Measurements from ENCODE around the gene NKPD1.

DNA sequence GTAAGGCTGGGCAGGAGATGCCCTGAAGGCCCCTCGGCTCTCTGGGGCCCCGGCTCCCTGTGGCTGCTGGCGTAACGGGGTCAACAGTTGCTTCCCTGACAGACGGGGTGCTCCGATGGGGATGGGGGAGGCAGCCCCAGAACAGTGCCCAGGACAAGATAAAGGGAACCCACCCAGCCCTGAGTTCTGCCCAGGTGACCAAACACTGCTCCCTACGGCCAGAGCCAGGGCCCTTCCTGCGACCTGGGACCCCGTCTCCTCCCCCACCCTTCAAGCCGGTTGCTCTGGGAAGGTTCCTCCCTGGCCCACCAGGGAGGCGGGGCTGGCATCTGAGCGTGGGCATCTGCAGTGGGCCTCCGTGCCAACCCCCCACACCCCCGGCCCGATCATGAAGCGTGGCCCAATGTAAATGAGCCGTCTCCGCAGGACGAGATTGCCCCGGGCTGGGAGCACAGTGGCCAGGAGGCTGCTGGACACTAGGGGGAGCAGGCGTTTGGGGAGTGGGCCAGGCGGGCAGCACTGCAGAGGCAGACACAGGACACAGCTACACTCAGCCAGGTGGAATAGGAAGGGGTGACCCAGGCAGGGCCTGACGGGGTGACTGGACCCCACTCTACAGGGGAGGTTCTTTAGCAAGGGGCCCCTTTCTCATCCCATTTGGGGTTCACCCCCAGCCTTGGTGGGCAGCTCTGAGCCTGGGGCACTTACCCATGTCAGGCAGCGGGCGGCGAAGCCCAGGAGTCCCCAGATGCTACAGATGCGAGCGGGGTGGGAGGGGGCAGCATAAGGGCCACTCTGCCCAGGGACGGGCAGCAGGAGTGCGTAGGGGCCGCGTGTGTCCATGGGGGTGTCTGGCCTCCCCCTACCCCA lies 1.2 kb upstream of the NKPD1 start:
- no peak for TF ChIP-seq EZH2phosphoT487 (IDR thresholded peaks at IDR 0.05; ENCODE audit: insufficient read depth, low read depth)
- no peak for TF ChIP-seq EZH2 (IDR thresholded peaks at IDR 0.05; ENCODE audit: insufficient read depth, poor library complexity, severe bottlenecking)

Data from GM23248 (cell line).